EH (cell line): ENCODE measurements around the gene SLC10A7.

Experiments used
- DNase-seq: peaks from one replicate; pipeline ENCODE4 v3.0.0-alpha.2; 2015; ENCODE audit warnings: low read depth

The SLC10A7 gene

DNA sequence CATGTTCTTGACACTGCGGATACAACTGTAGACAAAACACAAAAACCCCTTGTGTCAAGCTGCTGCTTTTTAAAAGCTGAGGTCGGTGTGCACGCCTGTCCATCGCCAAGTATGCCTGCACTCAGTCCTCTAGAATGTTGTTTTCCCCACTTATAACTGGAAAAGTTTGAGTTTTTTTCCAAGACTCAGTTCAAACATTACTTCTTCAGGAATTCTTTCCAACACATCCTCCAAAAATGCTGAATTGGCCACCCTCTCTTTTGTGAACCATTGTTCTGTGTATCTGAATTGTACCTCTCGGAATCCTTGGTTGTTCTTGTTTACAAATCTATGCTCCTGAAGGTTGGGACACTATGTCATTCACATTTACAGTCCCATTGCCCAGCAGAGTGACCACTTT, 212.8 kb downstream of the SLC10A7 start:
- DNase-seq = peak; percentile 13

DNA sequence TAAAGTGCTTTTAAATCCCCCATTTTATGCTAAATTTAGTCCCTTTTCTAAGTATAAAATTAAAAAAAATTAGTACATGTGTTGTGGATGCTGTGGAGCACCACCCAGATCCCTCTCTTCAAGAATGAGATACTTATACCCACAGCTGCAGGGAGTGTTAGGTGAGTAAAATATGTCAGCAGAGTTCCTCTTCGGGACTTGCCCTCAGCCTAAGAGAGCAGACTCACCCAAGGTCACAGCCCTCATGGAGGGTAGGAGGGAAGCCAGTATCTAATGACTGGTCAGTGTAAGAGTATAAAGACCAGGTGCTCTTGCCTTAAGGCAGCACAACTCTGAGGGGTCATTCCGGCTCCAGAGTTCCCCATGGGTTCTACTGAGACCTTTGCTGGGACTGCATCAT, 218.9 kb downstream of the SLC10A7 start:
- DNase-seq = no peak

DNA sequence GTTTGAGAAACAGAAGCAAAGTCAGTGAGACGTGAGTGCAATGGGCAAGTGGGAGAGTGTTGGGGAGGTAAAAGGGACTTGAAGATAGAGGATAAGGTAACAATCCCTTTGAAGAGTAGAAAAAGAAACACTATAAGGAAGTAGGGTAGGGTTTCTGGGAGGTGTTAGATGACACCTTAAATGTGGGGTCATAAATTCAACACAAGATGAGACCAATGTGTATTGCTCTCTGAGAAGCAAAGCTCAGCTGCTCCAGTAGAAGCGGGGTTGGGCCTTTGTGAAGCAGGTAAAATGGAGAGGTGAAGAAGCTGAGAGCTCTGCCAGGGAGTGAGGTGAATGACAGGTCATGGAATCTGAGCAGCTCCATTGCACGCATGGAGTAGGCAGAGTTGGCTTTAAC, 222.1 kb downstream of the SLC10A7 start:
- no peak for DNase-seq

DNA sequence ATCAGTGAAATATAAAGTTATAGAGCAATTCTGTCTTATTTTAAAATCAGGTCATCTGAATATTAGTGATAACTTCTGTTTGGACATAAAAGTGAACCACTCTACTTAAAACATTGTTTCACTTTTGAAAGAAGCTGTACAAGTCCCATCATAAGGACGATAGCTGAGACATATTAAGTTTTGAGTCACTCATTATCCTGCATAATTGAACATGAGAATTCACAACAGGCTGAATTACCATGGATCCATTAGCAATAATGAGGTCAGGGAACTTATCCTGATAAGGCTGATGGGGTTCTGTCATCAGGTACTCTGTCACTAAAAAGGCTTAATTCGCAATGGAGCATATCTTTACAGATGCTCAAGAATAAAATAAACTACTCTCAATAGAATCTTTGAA, 227.0 kb downstream of the SLC10A7 start:
- no peak for DNase-seq

DNA sequence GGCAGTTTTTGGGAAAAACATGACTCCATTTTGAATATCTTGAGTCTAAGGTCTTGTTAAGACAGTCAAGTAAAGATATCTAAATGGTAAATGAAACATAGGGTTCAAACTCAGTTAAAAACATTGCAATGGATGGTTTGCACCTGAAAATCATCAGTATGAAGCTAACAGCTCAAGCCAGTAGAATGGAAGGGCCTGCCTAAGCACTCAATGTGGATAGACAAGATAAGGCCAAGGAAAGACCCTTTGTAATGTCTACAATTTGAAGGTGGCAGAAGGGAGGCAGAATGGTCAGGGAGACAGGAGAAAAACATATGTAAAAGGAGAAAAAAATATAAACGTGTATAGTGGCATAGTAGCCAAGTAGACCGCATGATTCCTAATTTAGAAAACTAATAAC, 229.2 kb downstream of the SLC10A7 start:
- no peak for DNase-seq

DNA sequence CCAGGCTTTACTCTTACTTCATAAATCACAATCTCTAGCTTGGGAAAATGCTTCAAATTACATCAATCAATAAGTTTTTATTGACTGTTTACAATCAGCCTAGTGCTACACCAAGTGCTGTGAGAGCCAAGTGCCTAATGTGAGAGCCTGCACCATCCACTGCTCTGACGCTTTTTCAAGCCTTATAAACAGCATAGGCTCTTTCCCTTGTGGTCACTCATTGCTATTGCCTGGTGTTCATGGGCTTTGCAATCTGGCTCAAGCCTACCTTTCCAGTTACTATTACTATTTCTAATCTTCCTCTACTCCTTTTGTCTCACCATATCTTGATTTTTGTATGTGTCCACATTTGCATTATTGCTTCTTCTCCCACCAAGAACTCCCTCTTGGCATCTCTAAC, 230.4 kb downstream of the SLC10A7 start:
- DNase-seq = no peak

DNA sequence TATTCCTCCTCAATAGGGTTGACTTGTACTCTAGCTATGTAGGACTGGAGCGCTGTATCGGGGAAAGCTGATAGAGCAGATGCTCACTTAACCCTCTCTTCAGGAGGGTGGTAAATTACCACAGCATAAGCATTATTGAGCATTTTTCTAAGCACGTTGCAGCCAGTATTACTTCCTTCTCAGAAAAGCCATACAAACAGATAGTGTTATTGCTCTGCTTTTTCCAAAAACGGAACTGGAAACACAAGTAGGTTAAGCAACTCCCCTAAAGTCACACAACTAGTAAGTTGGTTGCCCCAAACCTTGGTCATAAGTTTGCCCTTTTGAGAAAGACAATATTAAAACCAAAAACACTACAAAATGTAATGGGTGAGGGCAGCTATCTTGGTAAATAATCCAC, 233.5 kb downstream of the SLC10A7 start:
- DNase-seq = no peak

DNA sequence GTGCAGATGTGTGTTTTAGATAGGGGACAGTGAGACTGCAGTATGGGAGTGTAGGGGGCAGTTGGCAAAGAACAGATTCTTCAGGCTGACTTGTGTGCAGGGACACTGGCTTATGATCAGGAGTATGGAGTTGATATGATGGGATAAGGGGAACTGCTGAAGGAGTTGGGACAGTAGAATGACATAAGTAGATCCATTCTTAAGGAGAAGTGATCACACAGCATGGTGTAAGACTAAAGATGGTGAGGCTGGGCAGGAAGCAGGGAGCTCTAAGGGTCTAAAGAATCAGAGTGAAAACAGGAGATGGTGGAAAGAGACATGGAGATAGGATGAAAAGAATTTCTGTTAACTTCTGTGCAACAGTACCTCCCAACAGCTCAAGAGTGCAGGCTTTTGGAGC, 236.7 kb downstream of the SLC10A7 start:
- no peak for DNase-seq

DNA sequence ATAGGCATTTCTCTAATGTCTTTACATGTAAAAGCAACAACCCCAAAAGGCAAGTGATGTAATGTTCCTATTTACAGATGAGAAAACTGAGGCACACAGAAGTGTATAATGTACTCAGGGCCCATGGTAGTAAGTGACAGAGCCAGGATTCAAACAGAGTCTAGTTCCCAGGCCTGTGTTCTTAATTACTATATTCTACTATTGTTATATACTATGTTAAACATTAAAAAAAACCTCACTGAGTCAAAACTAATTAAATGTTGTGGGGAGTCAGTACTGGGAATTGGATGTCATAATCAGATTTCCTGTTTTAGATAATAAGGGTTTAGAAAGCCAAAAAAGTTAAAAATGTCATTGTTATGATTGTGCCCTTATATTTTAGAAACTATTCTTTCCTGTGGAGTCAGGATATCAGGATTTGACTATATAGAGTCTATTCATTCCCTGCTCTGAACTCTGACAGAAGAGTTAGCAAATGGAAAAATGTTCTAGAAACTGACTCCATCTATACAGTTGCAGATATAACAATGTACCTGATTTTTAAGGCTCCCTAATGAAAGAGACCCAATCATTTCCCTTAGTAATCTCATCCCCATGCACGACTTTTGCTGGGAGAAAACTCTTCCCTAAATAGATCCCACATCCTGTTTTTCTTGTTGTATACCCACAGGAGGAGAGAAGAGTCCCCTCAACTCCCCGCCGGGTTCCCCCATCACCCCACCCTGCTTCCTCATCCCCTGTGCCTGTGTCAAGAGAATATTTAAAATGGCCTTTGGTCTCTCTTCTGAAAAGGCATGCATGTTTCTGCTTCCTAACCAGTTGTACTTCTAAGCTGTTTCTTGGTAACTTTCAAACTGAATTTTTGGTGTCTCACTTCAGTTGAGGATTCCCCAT, 237.7 kb downstream of the SLC10A7 start:
- peak; percentile 29 for DNase-seq

DNA sequence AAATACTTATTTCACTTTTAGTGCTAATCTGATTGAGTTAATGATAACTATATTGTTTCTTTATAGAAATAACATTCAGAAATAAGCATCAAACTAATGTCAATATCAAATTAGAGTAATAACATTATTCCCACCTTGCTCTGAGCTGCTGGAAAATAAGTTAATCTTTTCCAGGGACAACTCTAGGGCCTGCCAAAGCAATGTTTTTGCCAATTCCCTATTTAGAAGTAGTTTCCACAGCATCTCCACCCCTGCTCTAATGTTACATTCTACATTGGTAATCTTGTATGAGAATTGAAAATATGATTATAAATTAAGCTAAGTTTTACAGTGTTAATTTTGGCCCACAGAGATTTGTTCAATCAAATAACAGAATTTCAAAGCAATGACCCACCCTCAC, 239.1 kb downstream of the SLC10A7 start:
- DNase-seq = no peak

DNA sequence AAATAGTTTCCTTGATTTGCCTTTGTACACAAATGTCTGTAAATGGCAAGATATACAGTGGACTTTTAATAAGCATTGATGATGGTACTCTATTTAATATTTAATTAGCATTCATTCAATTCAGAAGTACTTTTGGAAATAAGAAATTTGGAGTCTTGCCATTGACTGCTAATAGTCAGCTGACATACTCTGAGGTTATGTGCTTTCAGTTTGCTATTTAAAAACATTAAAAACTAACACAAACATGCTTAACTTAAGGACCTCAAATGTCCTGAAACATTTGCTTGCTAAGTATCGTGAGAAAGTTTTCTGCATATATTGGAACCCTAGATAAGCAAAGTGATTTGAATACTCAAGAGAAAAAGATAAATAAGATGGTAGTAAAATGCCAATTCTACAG, 242.8 kb downstream of the SLC10A7 start:
- peak; percentile 4 for DNase-seq

DNA sequence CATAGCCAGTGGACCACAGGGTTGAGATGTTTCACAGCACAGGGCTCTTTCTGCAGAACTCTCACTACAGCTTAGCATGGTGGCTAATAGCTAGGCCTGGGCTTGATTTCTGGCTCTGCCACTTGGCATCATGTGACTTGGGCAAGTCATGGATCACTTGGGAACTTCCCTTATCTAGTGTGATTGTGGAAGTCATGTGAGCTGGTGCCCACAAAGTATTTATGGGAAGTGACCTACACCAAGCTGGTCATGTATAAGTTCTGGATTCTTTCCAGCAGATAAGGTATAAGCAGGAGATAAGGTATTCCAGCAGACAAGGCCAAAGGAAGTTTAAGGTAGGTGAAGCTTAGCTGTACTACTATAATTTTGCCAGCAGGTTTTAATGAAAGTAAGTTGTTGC, 246.4 kb downstream of the SLC10A7 start:
- DNase-seq = no peak

DNA sequence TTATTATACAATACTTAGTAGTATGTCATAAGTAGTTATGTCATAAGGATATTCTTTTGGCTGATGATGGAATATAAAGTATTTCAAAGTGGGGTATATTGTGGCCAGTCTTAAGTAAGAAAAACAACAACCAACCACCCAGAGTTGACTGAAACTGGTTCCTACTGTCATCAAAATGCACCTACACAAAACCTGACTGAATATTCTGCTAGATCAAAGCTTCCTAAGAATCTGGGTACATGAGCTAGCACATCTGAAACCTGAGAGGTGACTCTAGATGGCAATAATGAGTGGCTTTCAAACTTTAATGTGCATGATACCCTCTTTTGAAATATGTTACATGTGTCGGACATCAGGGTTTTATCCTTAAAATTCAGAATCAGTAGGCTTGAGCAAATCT, 247.0 kb downstream of the SLC10A7 start:
- DNase-seq = no peak

DNA sequence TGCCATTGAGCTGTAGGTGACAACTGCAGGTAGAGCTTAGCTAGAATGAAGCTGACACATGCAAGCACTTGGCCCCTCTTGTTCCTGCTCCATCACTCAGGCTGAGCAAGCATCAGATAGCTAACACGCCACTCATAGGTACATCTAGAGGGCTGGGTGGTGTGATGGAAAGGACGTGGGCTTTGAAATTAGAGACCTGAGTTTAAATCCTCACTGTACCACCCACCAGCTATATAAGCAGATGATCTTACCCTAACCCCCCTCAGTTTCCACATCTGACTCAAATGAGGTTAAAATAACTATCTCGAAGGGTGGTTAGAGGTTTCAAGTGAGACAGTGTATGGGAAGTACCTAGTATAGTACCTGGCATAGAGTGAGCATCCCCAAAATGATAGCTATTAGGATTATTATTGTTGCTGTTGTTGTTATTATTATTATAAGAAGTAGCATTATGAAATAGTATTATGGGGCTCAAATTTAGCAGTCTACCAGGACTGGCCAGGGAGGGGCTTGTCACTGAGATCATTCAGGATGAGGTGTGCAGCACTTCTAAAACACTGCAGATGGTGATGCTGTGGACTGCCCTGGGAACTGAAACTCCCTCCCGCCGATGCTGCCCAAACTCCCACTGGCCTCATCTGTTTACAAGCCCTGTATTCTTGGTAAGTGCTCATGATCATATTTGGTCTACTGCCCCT, 248.4 kb downstream of the SLC10A7 start:
- no peak for DNase-seq

DNA sequence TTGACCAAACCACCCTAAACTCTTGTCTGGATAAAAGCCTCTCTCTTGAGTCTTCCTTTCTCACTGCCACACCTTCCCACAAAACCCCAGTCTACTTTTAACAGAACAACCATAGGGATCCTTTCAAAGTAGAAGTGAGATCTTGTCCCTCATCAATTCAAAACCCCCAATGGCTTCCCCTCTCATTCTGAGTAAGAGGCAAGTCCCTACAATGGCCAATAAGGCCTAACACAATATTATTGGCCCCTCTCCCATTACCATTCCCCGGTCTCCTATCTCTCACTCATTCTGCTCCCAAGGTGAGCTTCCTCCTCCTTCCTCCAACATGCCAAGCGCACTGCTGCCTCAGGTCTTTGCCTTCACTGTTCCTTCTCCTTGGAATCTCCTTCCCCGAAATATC, 250.3 kb downstream of the SLC10A7 start:
- no peak for DNase-seq

DNA sequence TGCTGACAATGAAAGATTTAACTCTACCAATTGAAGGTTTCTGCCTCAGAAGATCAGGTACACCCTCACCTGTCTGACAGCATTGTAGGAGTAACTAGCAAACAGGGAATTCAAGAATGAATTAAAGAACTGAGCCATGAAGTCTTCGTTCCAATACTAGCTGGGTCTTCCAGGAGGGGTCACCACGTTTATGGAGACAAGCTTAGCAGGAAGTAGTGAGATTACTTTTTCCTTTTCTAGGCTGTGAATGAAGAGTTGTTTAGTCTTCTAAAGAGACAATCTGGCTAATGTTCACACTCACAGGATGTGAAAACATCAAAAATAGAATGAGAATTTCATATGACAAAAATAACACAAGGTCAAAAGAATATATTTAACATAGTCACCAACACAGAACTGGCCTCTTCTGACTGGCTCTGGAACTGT, 252.5 kb downstream of the SLC10A7 start:
- no peak for DNase-seq

DNA sequence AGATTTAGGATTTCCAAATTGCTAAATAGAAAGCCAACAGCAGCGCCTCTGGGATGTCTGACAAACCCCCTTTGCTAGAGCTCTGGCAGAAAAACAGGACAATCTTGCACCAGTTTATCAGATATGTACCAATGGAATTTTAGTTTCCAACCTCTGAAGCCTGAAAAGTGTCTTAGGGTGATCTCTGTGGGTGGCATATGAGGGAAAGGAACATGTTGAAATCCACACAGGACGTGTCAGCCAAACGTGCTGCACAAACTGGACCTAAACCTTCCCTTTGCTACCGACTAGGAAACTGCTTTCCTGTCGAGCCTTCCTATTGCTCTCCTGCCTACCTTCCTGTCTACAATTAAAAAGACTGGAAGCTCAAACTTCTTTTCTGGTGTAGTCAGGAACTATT, 253.9 kb downstream of the SLC10A7 start:
- no peak for DNase-seq

DNA sequence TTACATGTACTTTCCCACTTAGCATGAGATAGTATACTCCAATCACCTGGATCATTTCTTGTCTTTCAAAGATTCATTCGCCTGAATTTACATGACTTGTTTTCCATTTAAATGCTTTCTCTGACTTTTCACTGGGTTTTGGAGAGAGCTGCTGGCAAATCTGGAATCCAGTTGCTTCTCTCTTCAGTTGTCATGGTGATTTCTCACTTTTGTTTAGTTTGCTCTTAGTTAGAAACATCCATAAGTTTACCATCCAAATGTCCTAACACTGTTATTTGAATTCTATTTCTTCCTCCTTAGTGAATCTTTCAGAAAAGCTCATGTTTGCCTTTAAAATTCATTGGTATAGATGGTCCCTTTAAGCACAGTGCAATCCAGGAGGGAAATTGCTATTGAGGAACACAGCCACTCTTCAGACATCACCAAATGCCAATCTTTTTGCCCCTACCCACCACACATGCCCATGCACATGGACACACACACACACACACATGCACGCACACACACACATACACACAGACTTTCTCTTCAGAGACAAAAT, 255.7 kb downstream of the SLC10A7 start:
- no peak for DNase-seq

DNA sequence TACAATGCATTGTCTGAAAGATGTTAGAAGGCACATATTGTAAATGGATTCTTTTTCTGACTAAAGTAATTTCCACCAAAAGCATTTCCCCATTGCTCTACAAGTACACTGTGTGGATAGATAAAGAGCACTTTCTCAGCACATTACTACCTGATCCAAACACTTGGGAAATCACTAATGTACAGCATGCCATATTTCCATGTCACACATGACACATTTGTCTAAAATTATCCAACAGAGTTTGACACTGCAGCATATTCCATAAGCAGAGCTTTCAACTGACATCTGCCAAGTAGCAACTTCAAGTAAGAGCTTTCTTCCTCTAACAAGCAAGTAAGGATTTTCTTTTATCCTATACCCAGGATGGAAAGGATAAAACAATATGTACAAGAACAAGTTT, 257.9 kb downstream of the SLC10A7 start:
- no peak for DNase-seq

DNA sequence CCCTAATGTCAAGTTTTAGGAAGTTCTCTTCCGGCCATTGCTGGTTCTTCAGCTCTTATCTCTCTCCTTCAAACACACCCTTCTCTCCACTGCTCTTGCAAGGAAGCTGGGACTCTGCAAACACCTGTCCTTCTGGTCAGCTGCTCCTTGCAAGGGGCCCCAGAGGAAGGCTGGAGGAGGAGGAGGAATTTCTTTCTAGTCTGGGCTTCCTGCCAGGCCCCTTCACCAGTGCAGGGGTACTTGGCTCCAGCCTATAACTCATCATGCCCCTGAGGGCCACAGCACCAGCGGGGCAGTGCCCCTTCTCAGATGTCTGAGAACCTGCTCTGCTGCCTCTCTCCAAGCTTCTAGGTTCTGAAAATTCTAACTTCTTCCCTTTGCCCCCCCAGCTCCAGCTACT, 260.7 kb downstream of the SLC10A7 start:
- DNase-seq = no peak

DNA sequence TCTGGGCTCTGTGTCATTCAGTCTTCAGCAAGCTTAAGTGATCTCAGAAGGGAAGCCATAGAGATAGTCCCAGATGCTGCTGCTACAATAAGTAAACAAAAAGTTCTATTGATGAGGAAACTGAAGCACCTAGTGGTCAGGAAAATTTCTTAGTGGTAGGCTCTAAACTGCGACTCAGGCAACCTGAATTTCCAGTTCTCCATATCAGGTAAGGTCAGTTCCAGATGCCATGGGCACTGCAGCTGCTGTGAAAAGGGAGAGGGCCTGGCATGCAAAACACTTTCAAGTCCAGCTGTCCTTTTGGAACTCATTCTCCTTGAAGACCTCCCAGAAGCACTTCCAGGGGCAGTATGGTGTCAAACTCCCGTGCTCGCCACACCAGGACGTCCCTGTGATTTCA, 261.2 kb downstream of the SLC10A7 start:
- DNase-seq = no peak

DNA sequence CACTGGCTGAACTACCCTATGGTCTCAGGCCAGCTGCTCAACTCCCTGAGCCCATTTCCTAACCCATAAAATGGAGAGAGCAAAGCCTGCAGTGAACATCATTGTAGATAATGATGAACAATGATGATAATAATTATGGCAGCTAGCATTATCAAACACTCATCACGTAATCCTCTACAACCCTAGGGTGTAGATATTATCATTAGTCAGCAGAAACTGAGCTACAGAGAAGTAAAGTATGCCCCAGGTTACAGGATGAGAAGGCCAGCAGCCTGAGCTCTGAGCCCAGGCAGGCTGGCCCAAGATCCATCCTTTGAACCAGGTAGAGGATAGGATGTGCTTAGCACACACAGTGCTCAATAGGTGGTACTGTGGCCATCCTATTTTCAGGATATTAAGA, 264.2 kb downstream of the SLC10A7 start:
- DNase-seq = no peak

DNA sequence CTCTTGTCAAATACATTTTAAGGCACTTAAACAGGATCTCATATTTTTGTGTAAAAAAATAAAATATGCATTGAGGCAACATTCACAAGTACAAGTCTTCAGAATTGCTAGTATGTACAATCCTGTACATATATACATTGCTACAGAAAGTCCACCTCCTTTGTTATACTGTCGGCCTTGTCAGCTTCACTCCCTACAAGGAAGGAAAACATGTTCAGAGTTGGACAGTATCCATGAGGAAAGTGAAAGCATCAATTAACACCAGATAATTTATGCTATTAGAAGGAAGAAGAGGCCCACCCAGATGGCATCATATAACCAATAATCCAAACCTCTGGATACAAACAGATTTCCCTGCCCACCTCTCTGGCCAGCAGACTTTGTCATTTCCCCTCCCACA, 265.4 kb downstream of the SLC10A7 start:
- DNase-seq = no peak
